Medulla oblongata (tissue), 1 donor: Measurements from ENCODE around the gene GUCY2F.

Source experiments
- DNase-seq: peaks from one replicate; pipeline ENCODE4 v3.0.0-alpha.2; 2015; ENCODE audit errors: extremely low spot score

Gene GUCY2F

DNA sequence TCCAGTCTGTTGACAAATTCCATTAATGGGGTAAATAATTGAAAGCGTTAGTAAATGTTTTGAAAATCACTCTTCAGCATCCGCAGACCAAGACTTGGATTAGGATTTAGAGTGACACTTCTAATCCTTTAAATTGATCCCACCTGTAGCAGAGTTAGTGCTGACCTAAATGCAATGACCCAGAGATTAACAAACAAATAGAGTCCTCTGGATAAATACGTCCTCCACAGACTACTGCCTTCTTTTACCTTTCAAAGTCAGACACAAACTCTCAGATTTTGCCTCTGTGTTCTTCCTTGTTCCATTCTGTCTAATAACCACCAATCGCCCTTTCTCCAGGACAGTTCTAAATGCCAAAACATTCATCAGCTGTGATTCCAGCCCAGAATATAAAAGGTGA lies at the start of gene GUCY2F:
Gene GUCY2F (minus strand): TSS at position 101 of the 400 bp plus-strand sequence. CDS start 6,150 bp downstream, outside the sequence.
- DNase-seq = no peak

DNA sequence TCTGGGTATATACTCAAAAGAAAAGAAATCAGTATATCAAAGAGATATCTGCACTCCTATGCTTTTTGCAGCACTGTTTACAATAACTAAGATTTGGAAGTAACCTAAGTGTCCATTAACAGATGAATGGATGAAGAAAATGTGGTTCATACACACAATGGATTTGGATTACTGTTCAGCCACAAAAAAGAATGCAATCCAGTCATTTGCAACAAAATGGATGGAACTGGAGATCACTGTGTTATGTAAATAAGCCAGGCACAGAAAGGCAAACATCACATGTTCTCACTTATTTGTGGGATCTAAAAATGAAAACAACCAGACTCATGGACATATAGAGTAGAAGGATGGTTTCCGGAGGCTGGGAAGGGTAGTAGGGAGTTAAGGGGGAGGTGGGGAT lies 37.1 kb upstream of the GUCY2F start:
- no peak for DNase-seq

DNA sequence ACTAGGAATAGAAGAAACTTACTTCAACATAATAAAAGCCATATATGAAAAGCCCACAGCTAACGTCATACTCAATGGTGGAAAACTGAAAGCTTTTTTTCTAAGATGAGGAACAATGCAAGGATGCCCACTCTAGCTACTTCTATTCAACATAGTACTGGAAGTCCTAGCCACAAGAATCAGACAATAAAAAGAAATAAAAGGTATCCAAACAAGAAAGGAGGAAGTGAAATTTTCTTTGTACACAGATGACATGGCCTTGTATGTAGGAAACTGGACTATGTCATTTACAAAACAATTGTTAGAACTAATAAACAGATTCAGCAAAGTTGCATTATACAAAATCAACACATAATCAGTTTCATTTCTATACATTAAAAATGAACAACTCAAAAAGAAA lies 29.2 kb upstream of the GUCY2F start:
- no peak for DNase-seq

DNA sequence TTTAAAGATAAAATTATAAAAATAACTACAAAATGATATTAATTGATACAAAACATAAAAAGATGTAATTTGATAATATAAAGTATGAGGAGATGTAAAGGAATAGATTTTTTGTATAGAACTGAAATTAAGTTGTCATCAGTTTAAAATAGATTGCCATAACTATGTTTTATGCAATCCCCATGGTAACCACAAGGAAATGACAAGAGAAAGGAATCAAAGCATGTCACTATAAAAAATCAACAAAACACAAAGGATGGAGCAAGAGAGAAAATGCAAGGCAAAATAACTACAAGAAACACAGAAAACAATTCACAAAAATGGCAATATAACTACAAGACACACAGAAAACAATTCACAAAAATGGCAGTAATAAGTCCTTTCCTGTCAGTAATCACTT lies 27.0 kb upstream of the GUCY2F start:
- no peak for DNase-seq

DNA sequence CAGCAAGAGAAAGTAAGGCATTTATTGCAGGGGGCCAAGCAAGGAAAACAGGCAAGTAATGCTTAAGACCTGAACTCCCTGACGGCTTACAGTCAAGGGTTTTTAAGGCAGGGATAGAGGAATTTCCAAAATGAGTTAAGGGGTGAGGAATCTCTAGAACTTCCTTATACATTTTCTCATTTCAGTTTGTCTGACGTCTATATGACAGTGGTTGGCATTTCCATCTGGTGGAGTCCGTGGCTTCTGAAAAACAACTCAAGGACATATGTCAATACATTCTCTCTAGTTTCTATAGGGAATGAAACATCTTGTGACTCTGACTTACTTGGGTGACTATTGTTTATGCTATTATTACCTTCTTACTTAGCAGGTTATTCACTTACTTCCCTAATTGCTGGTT lies 19.3 kb upstream of the GUCY2F start:
- DNase-seq = no peak

DNA sequence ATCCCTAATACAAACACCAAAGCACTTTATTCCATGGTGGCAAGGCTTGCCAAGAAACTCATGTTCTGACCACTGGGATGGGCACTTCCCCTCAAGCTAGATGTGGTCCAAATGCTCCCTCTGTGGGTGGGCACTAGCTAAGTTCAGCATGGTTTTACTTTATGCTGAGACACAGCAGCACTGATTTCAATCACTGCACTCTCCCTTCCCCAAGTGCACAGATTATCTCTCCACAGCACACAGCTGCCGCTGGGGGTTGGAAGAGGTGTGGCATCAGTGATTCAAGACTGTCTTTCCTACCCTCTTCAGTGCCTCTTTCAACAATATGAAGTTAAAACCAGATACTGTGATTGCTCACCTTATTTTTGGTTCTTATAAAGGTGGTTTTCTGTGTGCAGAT lies 16.5 kb upstream of the GUCY2F start:
- no peak for DNase-seq

DNA sequence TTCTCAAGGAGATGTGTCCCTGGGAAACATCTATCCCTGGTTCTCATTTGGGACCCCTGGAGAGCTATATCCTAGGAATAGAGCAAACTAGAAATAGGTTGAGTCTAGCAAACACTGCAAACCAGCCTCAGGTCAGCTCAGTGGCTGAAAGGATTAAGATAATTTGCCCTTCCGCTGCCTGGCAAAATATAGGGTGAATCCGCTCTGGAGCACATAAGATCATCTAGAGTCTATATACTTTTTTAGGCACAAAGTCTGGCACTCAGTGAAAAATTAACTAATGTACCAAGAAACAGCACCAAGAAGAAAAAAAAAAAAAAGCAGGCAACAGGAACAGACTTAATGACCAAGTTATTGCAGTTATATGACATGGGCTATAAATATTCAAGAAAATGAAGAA lies 7.3 kb upstream of the GUCY2F start:
- no peak for DNase-seq

DNA sequence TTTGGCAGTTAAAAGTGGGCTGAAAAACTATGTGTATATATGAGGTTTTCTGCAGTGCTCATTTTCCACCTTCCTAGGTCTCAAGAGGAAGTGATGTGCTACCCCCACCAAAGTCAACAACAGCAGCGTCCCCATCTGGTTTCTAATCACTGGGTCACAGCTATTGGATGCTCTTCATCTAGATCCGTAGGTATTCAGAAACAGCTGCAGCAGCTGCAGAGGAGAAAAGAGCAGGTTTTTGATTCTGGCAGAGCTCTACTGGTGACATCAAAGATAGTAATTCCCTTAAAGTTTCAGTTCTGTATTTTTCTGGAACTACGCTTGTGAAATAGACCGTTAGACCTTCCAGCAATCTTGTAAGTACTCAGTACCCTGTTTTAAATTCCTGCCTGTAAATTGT lies 5.8 kb upstream of the GUCY2F start:
- peak; percentile 5 for DNase-seq

DNA sequence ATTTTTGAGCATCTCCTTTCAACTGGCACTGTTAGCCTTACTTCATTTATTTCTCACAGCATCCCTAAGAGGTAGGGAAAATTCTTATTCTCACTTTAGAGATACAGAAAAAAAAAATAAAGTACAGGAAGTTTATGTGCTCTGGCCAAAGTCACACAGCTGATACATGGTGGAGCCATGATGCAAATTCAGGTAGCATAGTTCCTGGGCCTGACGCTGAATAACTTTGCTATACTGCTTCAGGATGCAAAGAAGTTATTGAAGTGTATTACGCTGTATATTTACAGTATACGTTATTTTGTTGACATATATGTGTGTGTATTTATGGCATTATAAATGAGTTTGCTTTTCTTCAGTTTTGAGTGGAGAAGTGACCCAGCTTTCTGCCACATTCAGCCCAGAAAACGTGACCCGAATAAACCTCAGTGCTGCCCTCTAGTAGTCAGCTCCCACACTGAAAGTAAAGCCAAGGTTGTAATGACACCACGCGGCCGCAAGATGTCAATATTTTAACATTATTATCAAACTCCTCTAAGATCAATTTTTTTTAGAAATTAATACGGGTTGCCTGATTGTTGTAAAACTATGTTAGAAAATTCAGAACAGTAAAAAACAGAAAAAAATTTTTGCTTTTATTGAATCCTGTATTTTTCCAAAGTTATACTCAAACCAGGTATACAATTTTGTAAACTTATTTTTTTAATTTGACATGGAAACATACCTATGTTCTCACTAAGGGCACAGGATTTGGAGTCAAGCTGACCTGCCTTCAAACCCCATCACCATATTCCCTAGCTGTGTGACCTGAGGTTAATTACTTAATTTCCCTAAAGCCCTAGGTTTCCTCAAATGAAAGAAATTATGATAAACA lies 3.8 kb upstream of the GUCY2F start:
- peak; percentile 75 for DNase-seq

DNA sequence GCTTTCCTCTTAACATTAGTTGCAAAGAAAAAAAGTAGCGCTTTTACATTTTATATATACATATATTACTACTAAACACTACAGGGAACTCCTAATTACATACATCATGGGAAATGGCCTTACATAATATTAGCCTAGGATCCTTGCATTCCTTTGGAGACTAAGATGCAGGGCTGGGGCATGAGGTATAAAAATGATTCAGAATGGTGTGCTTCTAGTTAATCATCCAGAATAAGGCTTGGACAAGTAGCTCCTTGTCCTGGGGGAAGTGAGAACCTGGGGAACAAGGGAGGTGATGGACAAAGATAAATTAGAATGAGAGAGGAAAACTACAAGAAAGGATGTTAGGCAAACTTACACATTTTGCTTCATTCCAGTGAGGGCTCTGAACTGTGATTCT lies 3.0 kb upstream of the GUCY2F start:
- DNase-seq = no peak

DNA sequence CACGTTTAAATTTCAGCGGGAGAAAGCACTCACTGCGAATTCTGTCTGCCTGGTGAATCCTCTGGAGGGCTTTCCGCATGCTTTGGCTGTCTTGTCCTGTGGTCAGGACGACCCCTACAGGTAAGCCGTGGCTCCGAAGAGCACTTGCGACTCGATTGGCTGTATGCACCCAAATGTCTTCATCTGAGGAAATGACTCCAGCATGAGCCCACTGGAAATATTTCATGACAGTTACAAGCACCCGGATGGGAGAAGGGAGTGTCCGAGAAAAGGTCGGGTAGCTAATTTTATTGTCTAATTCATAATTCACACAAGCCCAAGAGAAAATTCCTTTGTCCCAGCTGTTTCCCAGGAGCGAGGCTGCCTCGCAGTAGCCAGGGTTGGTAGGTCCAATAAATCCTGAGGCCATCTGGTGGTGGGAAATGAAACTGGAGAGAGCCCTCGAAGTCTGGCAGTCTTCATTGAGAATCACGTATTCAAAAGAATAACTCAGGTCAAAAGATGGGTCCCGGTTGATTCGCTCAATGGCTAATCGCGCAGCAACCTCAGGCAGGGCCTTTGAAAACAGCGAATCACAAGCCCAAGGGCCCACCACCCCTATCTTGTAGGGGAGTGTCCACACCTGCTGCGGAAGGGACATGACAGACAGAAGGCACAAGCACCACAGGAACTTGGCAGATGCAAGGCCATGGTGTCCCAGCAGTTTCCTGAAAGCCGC lies 6.6 kb downstream of the GUCY2F start:
- peak; percentile 64 for DNase-seq

DNA sequence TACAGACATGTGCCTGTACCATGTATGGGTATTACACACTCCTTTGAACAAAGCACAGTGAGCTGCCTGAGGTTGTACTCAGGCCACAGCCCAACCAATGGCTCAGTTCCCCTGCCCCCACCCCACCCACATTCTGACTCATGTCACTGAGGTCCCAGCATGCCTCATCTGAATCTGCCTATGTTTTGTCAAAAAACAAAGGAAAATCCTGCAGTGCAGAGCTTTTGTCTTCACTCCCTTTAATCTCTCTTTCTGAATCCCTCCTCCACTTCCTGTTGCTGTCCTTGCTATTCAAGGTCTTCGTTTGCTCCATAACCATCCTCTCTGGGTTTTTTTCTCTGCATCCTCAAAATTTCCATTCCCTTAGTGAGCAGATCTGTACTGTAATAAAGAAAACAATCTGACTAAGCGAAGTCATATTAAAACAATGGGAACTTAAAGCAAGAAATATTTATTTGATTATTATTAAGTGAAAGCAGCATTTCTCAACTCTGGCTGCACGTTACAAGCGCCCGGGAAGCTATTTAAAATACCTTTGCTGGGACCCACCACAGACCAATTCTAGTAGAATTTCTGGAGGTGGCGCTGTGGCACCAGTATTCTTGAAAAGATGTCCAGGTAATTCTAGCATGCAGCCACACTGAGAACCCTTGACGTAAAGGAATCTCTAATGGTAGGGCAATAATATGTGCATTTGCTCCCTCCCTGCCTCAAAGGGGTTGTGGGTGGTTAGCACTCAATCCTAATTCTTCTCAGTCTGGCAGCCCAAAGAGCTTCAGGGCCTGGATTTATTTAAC lies 8.7 kb downstream of the GUCY2F start:
- no peak for DNase-seq

DNA sequence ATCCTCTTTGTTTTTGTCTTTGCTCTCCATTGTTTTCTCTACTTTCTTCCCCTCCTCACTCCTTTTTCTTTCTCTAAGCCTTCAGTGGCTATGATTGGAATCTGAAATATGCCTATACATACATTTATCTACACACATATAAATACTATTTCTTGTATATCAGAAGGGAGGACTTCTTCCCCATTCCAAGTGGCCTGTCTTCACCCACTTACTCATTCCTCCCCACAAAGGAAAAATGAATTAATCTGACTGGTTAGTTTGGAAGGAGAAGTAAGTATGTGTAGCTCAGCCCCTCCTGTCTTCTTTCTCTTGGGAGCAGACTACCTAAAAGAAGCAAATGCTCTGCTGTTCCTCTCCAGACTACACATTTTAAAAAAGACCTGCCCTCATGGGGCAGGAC lies 17.7 kb downstream of the GUCY2F start:
- no peak for DNase-seq

DNA sequence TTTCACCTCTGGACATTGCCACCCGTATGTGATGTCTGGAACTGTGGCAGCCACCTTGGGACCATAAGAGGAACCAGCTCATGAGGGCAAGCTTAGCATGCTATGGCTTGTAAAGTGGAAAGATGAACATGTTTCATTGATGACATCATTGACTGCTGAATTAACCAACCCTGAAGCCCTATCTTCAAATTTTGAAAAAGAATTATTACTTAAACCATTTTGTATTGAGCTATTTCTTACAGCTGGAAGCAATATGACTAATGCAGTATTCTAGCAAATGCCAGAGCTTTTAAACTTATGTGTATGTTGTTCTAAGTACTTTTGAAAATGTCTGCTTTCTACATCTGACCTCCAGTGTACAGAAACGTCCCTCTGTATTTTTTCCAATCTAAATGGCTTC lies 18.1 kb downstream of the GUCY2F start:
- DNase-seq = no peak

DNA sequence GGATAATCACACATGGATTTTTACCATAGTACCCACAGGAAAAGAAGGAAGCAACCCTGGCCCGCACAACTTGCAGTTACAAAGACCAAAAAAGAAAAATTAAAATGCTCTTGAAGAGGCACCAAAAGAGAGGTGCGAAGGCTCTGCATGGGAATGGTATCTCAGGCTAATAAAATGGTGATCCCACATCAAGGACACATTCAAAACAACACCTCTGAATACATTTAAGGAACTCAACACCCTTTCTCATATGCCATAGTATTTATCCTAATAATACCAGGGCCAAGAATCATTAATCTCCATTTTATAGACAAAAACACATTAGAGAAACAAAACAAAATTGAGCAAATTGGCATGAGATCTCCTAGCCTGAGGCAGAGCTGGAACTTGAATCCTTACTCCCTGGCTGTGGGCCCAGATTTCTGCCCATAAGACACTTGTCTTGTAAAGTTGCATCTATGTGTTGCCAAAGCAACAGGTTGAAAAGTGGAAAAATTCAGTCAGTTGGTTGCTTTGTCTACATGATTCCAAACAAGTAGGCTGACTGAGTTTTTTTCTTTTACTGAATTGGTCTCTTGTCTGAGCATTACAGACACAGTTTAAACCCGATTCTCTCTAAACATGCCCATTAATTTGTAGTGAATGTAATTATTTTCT lies 33.5 kb downstream of the GUCY2F start:
- peak; percentile 61 for DNase-seq

DNA sequence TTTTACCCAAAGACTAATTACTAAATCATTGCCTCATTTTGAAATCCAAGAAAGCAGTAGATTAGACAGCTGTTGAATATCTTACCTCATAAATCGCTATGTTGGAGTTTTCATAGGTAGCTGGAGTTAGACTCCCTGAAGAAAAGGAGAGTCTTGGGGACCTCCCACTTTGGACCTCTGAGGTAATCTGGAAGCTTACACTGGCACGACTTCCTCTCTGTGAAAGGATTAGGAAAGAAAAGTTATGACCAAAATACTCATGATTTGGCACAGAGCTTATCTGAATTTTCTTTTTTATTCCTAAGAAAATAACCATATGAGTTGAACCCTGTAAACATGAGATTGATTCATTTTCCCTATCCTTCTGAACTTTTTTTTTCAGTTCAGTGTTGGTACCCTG lies 40.6 kb downstream of the GUCY2F start:
- DNase-seq = no peak

DNA sequence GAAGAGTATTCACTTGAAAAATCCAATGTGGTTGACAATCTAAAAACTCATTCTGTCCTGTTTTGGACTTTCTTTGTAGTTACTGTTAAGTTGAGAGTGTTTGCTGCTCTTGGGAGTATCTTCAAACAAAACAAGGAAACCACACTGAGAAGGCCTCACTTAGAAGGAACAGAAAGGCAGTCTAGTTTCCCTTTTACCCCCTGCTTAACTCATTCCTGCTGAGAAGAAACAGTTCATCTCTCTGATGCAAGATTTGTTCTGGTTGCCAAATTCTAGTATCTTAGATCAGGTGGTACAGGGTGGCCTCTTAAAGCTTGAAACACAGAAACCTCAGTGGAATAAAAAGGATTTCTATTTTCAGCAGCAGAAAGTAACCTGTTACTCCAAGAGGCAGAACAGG lies 41.4 kb downstream of the GUCY2F start:
- DNase-seq = no peak

DNA sequence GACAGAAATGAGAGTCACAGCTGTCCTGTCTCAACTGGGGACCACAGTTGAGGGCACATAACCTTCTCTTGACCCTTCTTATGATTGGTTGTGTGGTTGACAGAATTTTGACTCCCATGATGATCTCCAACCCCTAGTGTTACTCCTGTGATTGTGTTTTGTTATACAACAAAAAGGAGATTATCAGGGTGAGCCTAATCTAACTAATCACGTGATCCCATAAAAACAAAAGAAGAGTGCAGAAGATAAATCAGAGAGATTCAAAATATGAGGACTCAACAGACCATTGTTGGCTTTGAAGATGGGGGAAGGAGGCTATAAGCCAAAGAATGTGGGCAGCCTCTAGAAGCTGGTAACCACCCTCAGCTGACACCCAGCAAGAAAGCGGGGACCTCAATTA lies 72.7 kb downstream of the GUCY2F start:
- no peak for DNase-seq

DNA sequence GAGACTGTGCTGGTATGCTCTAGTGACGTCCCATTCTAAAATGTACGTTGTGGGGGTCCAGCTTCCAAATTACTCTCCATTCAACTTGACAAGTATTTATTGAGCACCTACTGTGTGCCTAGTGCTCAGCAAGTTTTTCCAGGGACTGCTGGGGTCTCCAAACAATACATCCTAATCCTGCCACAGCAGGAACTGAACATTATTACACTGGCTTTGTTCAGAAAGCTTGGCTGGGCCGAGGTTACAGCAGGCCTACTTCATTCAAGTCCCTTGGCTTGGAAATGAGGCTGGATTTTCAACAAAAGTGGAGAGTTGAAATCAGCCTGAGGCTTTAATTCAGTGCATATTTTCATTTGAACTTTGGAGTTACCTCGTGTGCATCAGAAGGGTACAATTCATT lies 78.0 kb downstream of the GUCY2F start:
- DNase-seq = no peak

DNA sequence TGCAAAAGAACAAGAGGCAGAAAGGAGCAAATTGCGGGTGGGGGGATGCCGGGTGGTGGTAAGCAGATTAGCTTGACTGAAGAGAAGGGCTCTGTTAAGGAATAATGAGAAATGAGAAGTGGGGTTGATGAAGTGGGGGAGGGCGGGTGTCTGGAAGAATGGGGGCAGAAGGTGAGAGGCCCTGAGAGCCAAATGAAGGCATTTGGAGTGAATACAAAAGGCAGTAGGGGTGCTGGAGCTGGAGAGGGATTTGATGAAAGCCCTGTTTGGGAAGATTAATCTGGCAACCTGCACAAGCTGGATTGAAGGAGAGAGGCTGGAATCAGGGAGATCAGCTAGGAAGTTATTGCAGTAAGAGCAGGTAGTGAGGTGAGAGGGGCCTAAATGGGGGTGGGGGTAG lies 82.1 kb downstream of the GUCY2F start:
- DNase-seq = no peak

DNA sequence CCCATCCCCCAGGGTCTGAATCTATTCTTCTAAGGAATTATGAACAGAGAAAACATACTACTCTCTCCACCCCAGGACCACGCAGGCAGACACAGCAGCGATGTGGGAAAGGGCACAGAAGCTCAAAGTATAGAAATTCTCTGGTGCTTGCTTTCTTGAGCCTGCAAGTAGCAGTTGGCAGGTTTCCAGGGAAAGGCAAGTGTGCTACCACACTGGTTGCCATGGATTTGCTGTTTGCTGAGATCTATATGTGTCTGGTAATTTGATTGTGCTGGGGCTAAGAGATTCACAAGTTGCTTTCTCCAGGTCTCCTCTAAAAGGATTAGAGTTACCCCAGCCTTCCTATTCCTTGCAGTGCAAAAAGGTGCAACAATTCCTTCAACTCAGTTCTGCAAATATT lies 83.1 kb downstream of the GUCY2F start:
- DNase-seq = no peak

DNA sequence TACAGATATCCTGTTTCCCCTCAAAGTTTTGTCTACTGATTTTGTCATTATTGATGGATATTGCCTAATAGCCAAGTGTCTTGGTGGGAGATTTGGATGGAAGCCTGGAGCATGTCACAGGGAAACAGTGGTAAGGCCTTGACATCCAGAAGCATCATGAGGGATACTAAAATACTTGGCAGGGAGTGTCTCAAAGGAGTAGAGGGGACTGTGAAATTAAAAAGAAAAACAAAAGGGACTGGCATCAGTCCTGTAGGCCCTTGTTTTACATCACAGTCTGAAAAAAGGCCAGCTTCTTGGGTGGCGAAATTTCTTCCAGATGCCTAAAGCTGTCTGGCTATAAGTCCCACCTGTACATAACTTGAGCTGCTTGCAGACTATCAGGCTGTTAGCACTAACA lies 83.8 kb downstream of the GUCY2F start:
- DNase-seq = no peak
